RPMI7951 (cell line): ENCODE data around the gene AP2A1. TPM values are rescaled to one million over a fixed set of nuclear protein-coding genes. Genes with fewer than 3 reads are reported as not detected.
A peak's percentile ranks its signal among the peaks of the same experiment; 100 is the strongest.
"Not testable (repeated sequence)": the region's sequence is repeated elsewhere in the genome, so short reads cannot be mapped to it uniquely, and the experiment has no call there.

Experiments used
- DNase-seq: peaks from one replicate; pipeline ENCODE4 v3.0.0-alpha.2; 2012; ENCODE audit warnings: low read depth
- total RNA-seq: library from RNA; depleted of rRNA; stranded (reverse); fragments of >200 nt; shearing (Covaris generic); gene quantifications from 2 replicates; pipeline ENCODE4 v1.2.3, GENCODE V29; 2014; rRNA removed

The AP2A1 gene
- 51.8 and 65.5 TPM in 2 replicates for total RNA-seq

DNA sequence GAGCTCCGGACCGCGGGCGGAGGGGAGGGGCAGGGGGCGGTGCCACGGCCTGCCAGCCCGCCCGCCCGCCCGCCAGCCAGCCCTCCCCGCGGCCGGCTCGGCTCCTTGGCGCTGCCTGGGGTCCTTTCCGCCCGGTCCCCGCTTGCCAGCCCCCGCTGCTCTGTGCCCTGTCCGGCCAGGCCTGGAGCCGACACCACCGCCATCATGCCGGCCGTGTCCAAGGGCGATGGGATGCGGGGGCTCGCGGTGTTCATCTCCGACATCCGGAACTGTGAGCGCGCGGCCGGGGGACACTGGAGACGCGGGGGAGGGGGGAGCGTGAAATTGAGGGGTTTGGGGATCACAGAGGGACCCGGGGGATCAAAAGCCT, at the start of gene AP2A1:
Gene AP2A1, plus strand, starts transcription at position 72 of the 370 bp plus-strand sequence. Its CDS starts 133 bp downstream, at position 205.
- no peak for DNase-seq

DNA sequence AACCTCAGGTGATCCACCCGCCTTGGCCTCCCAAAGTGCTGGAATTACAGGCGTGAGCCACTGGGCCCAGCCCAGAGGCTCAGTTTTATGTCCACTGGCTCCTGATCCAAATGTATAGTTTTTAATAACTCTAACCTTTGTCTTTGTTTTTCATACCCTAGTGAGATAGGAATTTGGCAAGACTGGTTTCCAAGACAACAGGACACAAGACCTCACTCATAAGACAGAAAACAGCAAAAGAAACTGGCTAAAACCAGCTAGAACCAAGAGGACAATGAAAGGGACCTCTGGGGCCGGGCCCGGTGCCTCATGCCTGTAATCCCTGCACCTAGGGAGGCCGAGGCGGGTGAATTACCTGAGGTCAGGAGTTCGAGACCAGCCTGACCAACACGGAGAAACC, 48.3 kb upstream of the AP2A1 start:
- no peak for DNase-seq

DNA sequence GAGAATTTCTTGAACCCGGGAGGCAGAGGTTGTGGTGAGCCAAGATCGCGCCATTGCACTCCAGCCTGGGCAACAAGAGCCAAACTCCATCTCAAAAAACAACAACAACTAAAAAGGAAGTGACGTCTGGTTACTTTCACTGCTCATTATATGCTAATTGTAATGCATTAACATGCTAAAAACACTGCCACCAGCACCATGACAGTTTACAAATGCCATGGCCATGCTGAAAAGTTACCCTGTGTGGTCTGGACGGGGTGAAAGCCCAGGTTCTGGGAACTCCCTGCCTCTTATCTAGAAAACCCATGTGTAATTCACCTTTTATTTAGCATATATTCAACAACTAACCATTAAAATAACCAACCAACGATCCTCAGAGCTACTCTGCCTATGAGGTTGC, 47.8 kb upstream of the AP2A1 start:
- DNase-seq, result no peak

DNA sequence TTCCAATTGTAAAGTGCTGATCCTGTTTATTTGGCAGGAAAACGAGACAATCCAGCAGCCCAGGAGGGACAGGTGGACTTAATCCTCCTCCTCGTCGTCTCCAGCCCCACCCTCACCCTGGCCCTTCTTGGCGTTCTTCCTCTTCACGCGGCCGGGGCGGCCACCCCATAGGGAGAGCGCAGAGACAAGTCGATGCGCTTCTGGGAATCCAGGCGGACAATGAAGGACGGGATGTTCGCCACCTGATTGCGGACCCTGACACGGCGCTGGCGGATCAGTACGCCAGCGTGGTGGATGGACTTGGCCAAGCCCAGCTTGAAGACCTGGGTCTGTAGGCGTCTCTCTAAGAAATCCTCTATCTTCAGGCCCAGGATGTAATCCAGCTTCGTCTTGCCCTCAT, 47.4 kb upstream of the AP2A1 start:
- DNase-seq, result not testable (repeated sequence)

DNA sequence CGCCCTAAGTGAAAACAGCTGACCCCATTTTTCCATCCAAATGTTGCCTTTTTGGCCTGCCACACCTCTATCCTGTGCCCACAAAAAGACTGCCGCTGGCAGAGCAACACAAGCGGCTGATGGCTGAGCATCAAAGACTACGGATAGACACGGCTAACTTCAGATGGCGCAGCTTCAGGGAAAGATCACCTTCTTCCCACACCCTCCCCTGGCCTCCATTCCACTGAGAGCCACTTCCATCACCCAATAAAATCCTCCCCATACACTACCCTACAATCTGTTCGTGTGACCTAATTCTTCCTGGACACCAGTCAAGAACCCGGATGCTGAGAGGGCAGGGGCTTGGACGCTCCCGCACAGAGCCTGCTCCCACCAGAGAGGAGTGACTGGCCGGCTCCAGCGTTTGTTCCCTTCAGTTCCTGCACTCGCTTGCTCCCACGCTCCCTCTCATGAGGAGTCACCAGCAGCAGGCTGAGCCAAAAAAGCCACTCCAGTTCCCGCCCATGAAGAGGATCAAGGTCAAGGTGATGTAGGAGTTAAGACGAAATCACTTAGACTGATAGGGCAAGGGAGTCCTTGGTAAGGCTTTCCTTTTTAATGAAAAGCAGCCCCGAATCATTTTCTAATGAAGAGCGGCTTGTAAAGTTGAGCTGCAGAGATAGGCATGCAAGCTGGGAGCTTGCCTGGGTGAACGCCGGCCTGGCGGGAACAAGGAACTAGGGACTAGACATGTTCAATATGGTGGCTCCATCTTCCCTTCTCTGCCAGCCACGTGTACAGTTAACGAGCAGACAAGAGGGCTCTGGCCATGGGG, 39.4 kb upstream of the AP2A1 start:
- DNase-seq, result no peak

DNA sequence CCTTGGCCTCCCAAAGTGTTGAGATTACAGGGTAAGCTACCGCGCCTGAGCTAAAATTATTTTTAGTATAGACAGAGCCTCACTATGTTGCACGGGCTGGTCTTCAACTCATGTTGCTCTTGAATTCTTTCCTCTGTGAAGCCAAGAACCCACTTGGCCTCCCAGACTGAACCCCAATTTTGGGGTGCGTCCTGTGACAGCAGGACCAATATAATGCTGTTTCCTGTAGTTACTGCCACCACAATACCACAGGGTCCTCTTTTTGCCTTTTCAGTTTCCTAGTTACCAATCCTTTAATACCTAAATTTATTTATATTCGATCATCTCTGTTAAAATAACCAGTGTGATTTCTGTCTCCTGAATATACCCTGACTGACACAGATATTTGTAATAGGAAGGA, 36.6 kb upstream of the AP2A1 start:
- no peak for DNase-seq

- no peak for DNase-seq
Observed at GRCh38 chr19:49738268-49738667, 28.5 kb upstream of the AP2A1 start.

GRCh38 chr19:49739098-49739497, 27.7 kb upstream of the AP2A1 start:
- no peak for DNase-seq

DNA sequence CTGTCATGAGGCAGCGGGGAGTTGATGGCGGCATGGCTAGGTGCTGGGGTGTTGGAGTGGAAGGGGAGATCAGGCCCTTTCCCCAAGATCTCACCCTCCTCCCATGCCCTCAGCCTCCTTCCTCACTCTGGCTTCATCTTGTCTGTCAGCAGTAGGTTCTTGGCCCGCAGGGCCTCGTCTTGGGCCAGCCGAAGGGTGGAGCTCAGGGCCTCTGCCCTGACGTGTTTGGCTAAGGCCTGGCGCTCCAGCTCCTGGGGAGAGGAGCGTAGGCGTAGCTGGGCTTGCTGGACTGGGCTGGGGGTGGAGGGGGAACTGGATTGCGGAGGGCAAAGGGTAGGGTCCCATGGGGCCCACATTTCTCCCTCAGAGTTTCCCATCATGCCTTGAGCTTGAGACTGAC, 26.9 kb upstream of the AP2A1 start:
- DNase-seq, result no peak

- peak; percentile 56 for DNase-seq
Observed at GRCh38 chr19:49741210-49741844, 25.5 kb upstream of the AP2A1 start.

DNA sequence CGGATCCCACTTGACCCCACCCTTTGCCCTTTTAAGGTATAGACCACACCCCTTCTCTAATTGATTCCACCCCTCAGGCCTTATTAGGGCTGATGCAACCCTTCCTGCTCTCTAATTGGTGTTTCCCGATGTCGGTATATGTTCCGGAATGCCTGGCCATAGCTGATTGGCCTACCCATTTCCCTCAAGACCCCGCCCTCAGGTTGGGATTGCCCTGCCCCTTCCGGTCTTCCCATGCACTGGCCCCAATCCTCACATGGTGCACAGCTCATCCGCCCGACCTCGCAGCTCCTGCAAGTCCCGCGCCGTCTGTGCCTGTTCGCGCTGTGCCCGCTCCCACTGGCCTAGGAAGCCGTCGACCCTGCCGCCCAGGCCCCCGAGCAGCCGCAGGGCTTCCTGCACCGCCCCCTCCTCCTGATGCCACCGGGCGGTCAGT, 21.8 kb upstream of the AP2A1 start:
- no peak for DNase-seq

DNA sequence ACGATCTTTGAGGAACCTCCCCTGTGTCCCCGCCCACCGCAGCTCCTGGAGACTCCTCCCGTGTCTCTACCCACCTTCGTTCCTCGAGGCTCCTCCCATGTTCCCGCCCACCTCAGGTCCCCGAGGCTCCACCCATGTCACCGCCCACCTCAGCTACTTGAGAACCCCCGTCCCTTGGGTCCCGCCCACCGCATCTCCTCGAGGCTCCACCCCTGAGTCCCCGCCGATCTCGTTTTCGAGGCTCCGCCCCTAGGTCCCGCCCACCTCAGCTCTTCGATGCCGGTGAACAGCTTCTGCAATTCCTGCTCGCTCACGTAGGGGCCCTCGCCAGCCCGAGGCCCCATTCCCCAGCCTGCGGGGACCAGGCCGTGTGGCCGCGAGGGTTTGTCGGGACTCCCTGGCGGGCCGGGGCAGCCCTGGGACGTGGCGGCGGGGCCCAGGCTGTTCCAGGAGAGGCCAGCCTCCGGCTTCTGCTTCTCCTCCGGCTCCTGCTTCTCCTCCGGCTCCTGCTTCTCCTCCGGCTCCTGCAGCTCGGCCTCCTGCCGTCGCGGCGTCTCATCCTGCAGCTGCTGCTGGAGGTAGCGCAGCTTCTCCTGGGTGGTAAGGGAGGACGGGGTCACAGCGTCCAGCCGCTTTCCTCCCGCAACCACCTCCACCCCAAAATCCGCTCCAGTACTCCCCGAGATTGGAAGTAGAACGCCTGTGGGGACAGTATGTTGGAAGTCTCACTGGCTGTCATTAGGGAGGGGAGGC, 20.4 kb upstream of the AP2A1 start:
- DNase-seq, result peak; percentile 61

DNA sequence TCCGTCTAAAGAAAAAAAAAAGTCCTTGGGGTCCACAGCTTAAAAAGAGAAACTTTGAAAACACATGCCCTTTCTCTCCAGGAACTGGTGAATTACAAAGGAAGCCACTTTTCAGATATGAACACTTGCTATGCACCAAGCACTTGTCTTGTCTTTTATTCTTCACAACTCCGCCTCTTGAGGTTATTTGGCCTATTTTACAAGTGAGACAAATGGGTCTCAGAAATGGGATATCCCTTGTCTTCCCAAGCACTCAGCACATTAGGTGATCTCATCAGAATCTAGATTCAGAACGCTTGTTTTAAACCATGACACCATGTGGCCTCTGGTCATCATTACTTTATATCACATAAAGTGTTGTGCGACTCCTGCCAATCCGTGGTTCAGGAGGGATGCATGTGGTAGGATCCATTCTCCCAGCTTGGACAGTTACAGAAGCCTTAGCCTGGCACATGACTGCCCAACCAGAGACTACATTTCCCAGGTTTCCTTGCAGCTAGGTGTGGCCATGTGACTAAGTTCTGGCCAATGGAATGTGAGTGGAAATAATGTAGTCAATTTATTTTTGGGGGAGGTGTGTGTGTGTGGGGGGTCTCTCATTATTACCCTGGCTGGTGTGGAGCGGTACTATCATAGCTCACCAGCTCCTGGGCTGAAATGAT, 17.6 kb upstream of the AP2A1 start:
- peak; percentile 41 for DNase-seq

DNA sequence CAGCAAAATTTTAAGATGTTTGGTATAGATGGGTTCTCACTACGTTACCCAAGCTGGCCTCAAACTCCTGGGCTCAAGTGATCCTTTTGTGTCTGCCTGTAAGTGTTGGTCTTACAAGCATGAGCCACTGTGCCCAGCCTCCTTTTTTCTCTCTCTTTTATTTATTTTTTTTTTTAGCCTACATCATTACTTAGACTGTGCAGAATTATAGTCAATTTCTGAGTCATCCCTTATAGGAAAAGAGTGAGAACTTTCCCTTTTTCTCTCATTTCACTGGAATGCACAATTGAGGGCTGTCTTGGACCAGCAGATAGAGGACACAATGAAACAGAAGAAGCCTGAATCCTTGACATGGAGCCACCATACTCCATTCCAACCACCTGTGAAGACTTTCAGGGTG, 17.0 kb upstream of the AP2A1 start:
- no peak for DNase-seq

DNA sequence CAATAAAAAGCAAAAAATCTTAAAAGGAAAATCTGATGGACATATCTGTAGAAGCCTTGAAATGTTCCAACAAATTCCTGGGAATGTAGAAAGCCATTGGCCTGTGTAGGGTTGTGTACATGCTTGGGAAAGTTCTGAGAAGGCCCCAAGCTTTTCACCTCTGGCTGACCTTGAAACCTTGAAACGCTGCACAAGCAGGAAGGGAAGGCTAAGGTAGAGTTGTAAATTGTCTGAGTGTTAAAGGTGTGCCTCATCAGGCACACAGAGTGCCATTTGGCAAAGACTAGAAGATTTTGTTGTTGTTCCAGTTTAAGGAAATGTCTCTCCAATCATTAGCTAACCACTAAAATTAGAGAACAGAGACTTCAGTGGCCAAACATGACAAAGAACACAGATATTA, 14.1 kb upstream of the AP2A1 start:
- no peak for DNase-seq

DNA sequence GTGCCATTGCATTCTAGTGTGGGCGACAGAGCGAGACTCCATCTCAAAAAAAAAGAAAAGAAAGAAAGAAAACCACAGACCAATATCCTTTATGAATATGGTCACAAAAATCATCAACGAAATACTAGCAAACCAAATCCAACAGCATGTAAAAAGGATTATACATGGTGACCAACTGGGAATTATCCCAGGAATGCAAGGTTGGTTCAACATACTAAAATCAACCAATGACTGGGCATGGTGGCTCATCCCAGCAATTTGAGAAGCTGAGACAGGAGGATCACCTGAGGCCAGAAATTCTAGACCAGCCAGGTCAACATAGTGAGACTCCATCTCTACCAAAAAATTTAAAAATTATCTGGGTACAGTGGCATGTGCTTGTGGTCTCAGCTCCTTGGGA, 10.8 kb upstream of the AP2A1 start:
- no peak for DNase-seq

DNA sequence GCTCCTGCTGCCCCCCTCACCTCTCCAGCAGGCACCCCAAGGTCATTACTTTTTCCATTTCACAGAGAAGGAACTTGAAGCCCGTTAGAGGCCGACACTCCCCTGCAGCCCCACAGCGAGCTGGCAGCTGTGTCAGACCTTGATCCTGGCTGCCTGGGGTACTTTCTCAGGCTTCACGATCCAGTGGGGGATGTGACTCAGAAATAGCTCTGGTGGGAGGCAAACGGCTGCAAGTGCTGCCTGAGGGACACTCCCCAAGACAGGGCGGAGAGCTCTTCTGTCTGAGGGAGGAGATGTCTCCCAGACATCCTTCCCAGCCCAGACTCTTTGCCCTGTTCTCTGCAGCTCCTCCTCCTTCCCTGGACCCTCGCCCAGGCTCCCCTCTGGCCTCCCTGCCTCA, 8.5 kb upstream of the AP2A1 start:
- peak; percentile 77 for DNase-seq

GRCh38 chr19:49761249-49761624, 5.6 kb upstream of the AP2A1 start:
- DNase-seq, result no peak

DNA sequence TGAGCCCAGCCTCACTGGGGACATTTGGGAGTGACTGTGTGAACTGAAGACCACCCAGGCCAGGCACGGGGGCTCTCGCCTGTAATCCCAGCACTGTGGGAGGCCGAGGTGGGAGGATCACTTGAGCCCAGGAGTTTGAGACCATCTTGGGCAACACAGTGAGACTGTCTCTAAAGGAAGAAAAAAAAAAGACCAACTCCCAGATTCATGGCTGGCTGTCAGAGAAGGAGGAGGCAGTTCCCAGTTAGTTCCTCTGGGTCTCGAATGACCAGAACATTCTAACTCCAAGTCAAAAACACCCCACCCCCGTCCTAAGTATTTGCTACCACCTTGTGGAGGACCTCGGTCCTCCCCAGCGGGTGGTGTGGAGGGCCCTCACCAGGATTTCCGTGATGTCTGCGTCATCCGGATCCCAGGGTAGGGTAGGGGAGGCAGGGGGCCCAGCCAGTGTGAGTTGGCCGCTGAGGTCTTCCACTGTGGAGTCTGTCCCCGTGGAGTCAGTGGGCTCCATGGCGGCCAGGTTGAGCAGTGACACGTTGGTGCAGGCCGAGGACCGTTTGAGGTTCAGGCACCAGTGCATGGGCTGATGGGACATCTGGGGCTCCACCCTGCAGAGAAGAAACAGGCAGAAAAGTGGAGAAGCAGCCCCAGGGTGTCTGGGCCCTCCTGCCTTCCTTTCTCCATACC, 5.0 kb upstream of the AP2A1 start:
- peak; percentile 21 for DNase-seq

- no peak for DNase-seq
Observed at GRCh38 chr19:49763230-49763629, 3.6 kb upstream of the AP2A1 start, which contains the start of gene TSKS. Gene TSKS (minus strand): TSS chr19:49763306. CDS start chr19:49763247, 59 bp downstream.

- DNase-seq, result no peak
Observed at GRCh38 chr19:49764341-49764740, 2.5 kb upstream of the AP2A1 start.
